HG02678 (cell line): ENCODE measurements around the gene PTPRM.

ENCODE experiments used
- ATAC-seq: cut with Tn5 transposase; IDR thresholded peaks from one replicate; pipeline ENCODE4 v1.9.1; 2021; ENCODE audit warnings: mild to moderate bottlenecking, moderate library complexity; ENCODE audit not compliant: unreplicated experiment

PTPRM gene

DNA sequence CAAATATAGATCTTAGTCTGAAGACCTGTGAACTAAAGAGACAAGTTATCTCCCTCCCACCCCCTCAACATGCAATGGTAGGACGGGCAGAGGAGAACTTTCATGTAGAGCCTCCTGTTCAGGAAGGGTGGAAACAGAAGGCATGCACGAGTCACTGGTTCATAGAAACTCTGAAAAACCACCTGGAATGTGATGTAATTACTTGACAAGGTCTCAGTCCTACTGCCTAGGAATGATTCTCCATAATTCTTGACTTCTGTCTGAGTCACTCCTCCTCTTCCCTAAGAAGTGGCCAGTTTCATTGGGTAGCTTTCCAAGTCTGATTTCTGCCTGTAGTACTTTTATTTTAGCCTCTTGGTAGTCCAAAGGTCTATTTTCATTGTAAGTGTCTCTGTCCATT is 277.3 kb downstream of the PTPRM start:
- no peak for ATAC-seq

- ATAC-seq: no peak
Observed at GRCh38 chr18:7846335-7846734, 279.2 kb downstream of the PTPRM start.

GRCh38 chr18:7847357-7848053 is 280.4 kb downstream of the PTPRM start:
- no peak for ATAC-seq

DNA sequence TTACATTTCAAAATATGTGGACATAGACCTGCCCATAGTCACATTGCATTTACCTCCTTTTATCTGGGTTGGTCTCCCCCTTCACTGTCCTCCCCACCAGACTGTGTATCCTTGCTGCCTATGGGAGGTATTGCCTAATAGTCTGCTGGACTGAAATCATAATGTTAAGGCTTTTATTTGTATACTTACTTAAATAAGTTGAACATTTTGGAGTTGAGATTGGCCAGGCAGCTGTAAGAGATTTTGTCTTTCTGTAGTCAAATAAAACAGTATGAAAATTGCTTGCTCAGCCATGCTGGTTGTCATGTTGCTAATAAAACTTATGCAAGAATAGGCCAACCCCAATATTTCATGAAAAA is 280.9 kb downstream of the PTPRM start:
- ATAC-seq: no peak

DNA sequence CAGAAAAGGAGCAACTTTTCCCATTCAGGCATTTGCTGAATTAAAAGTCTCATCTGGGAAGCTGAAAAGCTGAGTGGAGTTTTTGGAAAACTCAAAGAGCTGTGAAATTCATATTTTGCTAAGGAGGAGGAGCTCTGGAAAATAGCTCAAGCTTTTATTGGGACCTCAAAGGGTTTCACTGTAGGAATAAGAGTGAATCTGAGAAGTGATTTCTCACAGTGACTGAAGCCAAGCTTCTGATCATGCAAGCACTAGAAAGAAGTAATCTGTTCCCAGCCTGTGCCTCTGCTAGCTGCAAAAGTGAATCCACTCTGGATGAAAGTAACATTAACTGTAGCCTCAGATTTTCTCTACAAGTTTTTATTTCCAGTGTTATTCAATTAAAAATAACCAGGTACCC is 283.3 kb downstream of the PTPRM start:
- no peak for ATAC-seq

GRCh38 chr18:7855028-7855427 is 287.9 kb downstream of the PTPRM start:
- no peak for ATAC-seq

GRCh38 chr18:7855671-7856070 is 288.6 kb downstream of the PTPRM start:
- ATAC-seq: no peak

DNA sequence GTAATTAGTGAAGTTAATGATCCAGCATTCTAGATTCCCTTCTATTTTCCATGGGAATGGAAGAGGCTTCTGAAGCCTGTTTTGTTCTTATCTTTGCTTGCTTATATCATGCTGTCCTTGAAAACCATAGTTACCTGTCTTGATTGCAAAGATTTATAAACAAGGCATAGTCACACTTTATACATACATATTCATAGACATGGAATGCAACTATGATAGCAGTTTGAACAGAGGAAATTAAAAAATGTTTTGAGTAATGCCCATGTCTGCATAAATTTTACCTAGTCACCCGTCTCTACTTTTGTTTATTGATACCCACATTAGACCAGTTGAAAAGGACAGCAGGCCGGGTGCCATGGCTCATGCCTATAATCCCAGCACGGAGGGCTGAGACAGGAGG is 289.0 kb downstream of the PTPRM start:
- ATAC-seq: no peak

DNA sequence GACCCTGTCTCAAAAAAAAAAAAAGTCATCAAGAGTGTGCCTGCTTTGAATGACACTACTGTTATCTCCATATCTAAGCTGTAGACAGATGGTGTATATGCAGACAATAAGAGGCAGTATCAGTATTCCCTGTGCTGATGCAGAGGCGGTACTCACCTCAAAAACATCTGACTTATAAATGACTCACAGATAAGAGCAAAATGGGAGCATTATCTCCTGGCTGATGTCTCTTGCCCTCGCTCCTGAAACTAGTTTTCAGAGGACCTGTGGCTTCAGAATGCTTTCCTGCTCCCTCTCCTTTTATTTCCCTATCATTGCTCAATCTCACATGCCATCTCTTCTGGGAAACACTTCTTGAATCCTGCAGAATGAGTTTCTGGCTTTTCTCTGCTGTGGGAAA is 289.6 kb downstream of the PTPRM start:
- no peak for ATAC-seq

GRCh38 chr18:7857562-7857961 is 290.4 kb downstream of the PTPRM start:
- no peak for ATAC-seq

DNA sequence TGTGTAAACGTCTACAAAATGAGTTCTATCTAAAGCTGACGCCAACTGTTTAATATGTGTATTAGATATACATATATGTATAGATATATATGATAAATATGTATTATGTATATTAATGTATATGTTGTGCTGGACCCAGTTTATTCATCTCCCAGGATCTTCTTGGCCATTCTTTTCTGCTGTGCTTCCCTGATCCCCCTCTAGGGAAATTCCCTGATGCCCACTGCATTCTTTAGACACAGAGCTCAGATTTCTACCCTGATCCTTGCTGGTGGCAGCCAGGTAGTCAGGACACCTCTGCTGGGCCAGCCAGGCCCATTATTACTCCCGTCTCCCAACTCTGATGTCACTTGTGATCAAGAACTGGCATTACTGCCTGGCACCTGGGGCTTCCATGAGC is 292.0 kb downstream of the PTPRM start:
- no peak for ATAC-seq

- no peak for ATAC-seq
Observed at GRCh38 chr18:7870266-7870665, 303.1 kb downstream of the PTPRM start.

GRCh38 chr18:7870855-7871254 is 303.7 kb downstream of the PTPRM start:
- ATAC-seq: no peak

- no peak for ATAC-seq
Observed at GRCh38 chr18:7871560-7872456, 304.7 kb downstream of the PTPRM start.

GRCh38 chr18:7872569-7872968 is 305.5 kb downstream of the PTPRM start:
- no peak for ATAC-seq

GRCh38 chr18:7873316-7873715 is 306.2 kb downstream of the PTPRM start:
- ATAC-seq: no peak

GRCh38 chr18:7876354-7877104 is 309.4 kb downstream of the PTPRM start:
- ATAC-seq: no peak

GRCh38 chr18:7877609-7878008 is 310.5 kb downstream of the PTPRM start:
- ATAC-seq: no peak

GRCh38 chr18:7878265-7879211 is 311.4 kb downstream of the PTPRM start:
- ATAC-seq: no peak

- no peak for ATAC-seq
Observed at GRCh38 chr18:7879717-7880116, 312.6 kb downstream of the PTPRM start.

- ATAC-seq: no peak
Observed at GRCh38 chr18:7885865-7886264, 318.7 kb downstream of the PTPRM start.
